Measurements from ENCODE around the gene TTC21A.

The TTC21A gene

GRCh38 chr3:39186692-39187151, 79.2 kb downstream of the TTC21A start:
- Histone ChIP-seq H3K36me3 (replicated peaks) (no peaks in the 10 kb centered on the region), H3K27me3 (replicated peaks) (no peaks in the 10 kb centered on the region)

DNA sequence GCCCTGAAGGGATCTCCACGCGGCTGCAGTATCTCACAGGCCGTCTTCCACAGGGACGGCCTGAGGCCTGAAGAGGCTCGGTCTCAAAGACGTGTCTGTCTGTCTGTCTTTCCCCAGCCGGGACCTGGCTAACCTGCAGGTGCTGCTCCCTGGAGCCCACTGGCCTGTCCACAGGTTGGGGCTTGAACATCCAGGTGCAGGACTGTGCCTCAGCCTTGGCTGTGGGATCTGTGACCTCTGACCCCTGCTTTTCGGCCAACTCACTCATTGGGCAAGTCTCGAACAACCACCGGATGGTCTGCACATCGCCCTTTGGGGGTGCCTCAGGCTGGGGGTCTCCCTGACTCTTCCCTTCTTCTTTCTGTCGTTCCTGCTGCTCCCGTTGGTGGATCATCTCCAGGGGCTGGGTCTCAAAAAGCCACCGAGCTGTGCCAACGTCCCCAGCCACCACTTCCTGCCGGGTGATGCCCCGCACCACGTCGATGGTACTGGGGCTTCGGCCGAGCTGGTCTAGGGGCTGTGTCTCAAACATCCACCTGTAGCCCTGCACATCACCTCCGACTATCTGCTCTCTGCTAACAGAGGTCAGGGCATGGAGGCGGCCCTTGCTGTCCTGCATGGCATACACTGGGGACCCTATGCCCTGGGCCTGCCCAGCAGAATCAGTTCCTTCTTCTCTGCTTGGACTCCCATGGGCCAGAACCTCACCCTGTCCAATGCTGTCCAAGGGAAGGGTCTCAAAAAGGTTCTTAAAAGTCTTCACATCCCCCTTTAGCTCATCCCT, 80.1 kb downstream of the TTC21A start:
- no peaks in the 10 kb centered on the region for H3K27me3 ChIP-seq (replicated peaks)
- in situ Hi-C loops (cut with HindIII; ENCODE audit: low pct_ligation_motif_present, low sequenced_read_pairs), result no loop called here
- no peak for DNase-seq
- H3K36me3 ChIP-seq (replicated peaks), result no peaks in the 10 kb centered on the region
- no peak overlapping the region for H3K27ac ChIP-seq
- TF ChIP-seq, protein P1, sequence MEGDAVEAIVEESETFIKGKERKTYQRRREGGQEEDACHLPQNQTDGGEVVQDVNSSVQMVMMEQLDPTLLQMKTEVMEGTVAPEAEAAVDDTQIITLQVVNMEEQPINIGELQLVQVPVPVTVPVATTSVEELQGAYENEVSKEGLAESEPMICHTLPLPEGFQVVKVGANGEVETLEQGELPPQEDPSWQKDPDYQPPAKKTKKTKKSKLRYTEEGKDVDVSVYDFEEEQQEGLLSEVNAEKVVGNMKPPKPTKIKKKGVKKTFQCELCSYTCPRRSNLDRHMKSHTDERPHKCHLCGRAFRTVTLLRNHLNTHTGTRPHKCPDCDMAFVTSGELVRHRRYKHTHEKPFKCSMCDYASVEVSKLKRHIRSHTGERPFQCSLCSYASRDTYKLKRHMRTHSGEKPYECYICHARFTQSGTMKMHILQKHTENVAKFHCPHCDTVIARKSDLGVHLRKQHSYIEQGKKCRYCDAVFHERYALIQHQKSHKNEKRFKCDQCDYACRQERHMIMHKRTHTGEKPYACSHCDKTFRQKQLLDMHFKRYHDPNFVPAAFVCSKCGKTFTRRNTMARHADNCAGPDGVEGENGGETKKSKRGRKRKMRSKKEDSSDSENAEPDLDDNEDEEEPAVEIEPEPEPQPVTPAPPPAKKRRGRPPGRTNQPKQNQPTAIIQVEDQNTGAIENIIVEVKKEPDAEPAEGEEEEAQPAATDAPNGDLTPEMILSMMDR (IDR thresholded peaks at IDR 0.05; ENCODE audit: low read depth, low read length, missing control alignments), result no peak
- H3K4me3 ChIP-seq (ENCODE audit: low read depth, low read length), result no peak overlapping the region

More at GRCh38 chr3:39186692-39187151, 79.2 kb downstream of the TTC21A start:
- in situ Hi-C loops (cut with HindIII; ENCODE audit: low pct_ligation_motif_present, low sequenced_read_pairs), result no loop called here
- TF ChIP-seq, protein P1 (IDR thresholded peaks at IDR 0.05; ENCODE audit: low read depth, low read length, missing control alignments), result no peak
- no peak for DNase-seq
- no peak overlapping the region for H3K4me3 ChIP-seq (ENCODE audit: low read depth, low read length)
- H3K27ac ChIP-seq, result no peak overlapping the region

All from brain microvascular endothelial cell (primary cell).